Sigmoid colon (tissue), 4 donors: ENCODE measurements around the gene STAT1.

Experiments
- CTCF ChIP-seq, 4 experiments: fragments of 450-650 bp in 3 of 4; fragments of 200-600 bp in 1 of 4; IDR thresholded peaks; one replicate each; pipeline ENCODE4 v1.5.1; 2016 to 2019; ENCODE audit warnings: antibody characterized with exemption in 4 of 4, mild to moderate bottlenecking in 3 of 4, moderate library complexity in 2 of 4
- EP300 ChIP-seq, 4 donors: sonication (generic); formaldehyde crosslinking; IDR thresholded peaks; one replicate each; pipeline ENCODE4 v1.6.1; 2017; ENCODE audit warnings: antibody characterized with exemption in 4 of 4
- POLR2A ChIP-seq, 2 donors: fragments of 450-650 bp; IDR thresholded peaks; one replicate each; pipeline ENCODE4 v1.6.1; 2016; ENCODE audit warnings: antibody characterized with exemption in 2 of 2, mild to moderate bottlenecking in 2 of 2, moderate library complexity in 2 of 2
- POLR2AphosphoS5 ChIP-seq, 4 donors: sonication (generic); formaldehyde crosslinking; IDR thresholded peaks; one replicate each; pipeline ENCODE4 v1.6.1; 2017; ENCODE audit warnings: antibody characterized with exemption in 4 of 4

GRCh38 chr2:190959911-190960788 lies 53.8 kb downstream of the STAT1 start:
- TF ChIP-seq POLR2A (IDR thresholded peaks at IDR 0.05) (no peak), CTCF (IDR thresholded peaks at IDR 0.05) (no peak), POLR2AphosphoS5 (IDR thresholded peaks at IDR 0.05) (no peak), EP300 (IDR thresholded peaks at IDR 0.05) (no peak)
